Central memory CD4-positive, alpha-beta T cell (primary cell): Measurements from ENCODE around the gene METTL15.
"Not testable (repeated sequence)": the region's sequence is repeated elsewhere in the genome, so short reads cannot be mapped to it uniquely, and the experiment has no call there.

ENCODE experiments used
- DNase-seq: peaks from one replicate; pipeline ENCODE4 v3.0.0; 2022
- total RNA-seq, 3 experiments: gene quantifications; one replicate each; lab custom pipeline; 2026; lab: John Stamatoyannopoulos, UW

Gene METTL15
- 18.7 to 24.7 (median 19.6) reads per million in 3 experiments for total RNA-seq

- DNase-seq = peak; percentile 96
Observed at GRCh38 chr11:28107750-28108618, at the start of gene METTL15, which contains the start of gene KIF18A. Gene METTL15, plus strand, starts transcription at chr11:28108388. Its CDS starts 4,947 bp downstream, at chr11:28113335. Gene KIF18A, minus strand, starts transcription at chr11:28108156. Its CDS starts 10,209 bp downstream, at chr11:28097947.

DNA sequence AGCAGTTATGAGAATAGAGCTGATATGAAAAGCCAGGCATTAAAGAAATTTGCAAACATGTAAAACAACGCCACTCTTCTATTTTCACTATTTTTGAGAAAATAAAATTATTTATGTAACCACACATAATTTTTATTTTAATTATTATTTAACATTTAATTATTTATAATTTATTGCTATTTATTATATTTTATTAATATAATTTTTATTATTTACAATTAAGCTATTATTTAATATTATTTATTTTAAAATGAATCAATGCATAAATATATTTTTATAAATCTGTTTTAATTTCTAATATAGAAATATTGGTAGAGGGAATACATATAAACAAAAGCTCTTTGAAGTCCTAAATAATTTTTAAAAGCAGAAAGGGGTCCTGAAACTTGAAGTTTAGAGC is 36.9 kb upstream of the METTL15 start:
- no peak for DNase-seq

- DNase-seq = no peak
Observed at GRCh38 chr11:28072321-28072720, 35.9 kb upstream of the METTL15 start.

GRCh38 chr11:28077521-28077920 is 30.7 kb upstream of the METTL15 start:
- no peak for DNase-seq

DNA sequence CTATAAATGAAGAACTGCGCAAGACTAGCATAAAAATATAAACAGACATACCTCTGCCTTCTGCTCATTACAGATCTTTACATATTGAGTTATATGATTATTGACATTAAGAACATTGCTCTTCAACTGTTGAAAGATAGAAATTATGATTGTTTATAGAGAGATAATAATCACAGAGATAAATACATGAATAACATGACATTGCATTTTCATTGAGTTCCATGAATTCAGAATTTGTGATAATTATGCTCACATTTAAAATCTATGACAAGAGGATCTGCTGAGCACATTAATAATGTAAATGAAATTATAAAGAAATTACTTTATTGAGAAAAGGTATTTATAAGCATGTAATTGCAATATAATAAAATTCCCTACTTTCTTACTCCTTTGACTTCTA is 25.1 kb upstream of the METTL15 start:
- DNase-seq = no peak

DNA sequence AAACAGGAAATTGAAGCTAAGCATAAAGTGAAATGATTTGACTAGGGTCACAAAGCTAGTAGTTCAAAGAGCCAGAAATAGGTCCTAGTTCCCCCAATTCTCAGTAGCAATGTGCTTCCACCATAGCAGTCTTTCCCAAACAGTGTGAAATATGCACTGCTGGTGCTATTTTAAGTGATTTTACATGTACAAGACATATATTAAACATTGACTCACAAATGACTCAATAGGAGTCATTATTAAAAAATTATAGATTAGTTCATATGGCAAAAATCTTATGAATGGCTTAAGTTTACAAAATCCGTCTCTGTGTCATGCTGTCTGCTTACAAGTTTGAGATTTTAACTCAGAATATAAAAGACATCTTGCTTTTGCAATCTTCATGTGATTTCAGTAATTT is 21.6 kb upstream of the METTL15 start:
- no peak for DNase-seq

DNA sequence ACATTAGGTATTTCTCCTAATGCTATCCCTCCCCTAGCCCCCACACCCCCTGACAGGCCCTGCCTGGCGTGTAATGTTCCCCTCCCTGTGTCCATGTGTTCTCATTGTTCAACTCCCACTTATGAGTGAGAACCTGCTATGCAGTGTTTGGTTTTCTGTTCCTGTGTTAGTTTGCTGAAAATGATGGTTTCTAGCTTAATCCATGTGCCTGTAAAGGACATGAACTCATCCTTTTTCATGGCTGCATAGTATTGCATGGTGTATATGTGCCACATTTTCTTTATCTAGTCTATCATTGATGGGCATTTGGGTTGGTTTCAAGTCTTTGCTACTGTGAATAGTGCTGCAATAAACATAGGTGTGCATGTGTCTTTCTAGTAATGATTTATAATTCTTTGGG is 21.0 kb upstream of the METTL15 start:
- DNase-seq = not testable (repeated sequence)

- DNase-seq = not testable (repeated sequence)
Observed at GRCh38 chr11:28087693-28088092, 20.5 kb upstream of the METTL15 start.

- no peak for DNase-seq
Observed at GRCh38 chr11:28089378-28089777, 18.8 kb upstream of the METTL15 start.

DNA sequence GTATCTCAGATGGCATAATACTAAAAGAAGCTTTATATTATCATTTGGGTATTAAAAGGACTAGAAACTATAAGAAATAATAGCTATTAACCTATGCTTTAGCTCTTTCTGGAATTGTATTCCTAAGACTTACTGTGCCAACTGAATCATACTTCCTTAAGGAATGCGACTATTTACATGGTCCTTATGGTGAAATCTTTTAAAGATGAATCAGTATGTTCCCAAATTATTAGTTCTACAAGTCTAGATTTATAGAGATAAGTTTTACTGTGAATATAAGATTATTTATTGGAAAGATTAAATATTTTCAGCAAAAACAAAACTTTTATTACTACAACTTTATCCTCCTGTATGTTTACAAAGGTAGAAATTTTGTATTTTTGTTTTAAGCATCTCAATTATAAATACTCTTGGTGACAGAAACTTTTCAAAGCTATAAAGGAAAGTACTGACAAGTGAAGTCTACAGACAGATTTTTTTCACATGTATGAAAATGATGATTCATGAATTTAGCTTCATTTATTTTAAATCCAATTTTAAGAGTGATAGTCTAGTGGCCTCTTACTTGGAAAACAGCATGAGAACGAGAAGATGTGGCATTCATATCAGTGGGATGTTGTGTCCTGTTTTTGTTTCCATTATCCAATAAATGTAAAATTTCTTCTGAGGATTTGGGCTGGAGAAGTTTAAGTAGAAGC is 18.0 kb upstream of the METTL15 start:
- DNase-seq = no peak

DNA sequence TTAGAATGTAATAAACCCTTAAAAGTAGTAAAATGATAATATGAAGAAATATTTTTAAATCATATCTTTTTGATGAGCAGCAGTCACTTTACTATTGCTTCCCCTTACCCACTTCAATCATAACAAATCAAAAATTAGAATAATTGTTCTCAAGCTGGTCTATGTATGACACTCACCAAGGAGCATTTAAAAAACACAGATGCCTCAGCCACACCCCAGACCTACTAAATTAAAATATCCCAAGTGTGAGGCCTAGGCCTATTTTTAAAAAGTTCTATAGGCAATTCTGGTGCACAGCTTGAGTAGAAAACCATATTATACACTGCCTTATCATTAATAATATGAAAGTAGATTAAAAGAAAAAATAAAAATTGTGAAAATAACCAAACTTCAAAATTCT is 15.4 kb upstream of the METTL15 start:
- no peak for DNase-seq

DNA sequence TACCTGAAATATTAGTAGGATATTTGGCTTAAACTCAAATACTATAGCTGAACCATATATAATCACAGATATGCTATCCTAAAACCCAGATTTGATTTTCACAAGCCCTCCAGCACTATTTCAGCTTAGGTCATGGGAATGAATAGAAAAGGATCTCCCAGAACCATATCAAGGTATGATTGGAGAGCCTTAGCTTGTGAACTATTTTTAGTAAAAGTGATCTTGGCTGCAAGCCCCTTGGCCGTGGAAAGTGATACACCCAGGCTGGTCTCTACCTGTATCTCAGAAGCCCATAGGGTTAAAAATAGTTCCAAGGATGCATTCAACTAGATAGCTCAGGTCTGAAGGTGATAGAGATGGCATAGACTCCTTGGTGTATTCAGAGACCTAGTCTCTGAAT is 9.9 kb upstream of the METTL15 start:
- no peak for DNase-seq

- DNase-seq = no peak
Observed at GRCh38 chr11:28099715-28100114, 8.5 kb upstream of the METTL15 start.

DNA sequence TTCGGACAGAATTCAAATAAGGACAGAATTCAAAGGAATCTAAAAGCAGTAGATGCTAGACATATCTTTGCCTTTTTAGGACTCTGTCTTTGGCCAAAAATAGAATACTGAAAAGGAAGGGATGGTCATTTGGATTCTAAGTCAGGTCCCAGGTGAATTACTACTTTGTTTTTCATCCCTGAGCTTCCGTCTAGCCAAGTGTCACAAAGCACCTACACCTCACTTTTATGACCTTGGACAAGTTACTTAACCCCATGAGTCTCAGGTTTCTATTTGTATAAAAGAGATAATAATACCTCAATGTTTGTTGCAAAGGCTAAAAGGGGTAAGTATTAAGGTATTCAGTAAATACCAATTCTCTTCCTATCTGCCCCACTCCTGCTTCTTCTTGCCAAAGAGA is 7.5 kb upstream of the METTL15 start:
- DNase-seq = no peak

- not testable (repeated sequence) for DNase-seq
Observed at GRCh38 chr11:28102300-28102699, 5.9 kb upstream of the METTL15 start.

DNA sequence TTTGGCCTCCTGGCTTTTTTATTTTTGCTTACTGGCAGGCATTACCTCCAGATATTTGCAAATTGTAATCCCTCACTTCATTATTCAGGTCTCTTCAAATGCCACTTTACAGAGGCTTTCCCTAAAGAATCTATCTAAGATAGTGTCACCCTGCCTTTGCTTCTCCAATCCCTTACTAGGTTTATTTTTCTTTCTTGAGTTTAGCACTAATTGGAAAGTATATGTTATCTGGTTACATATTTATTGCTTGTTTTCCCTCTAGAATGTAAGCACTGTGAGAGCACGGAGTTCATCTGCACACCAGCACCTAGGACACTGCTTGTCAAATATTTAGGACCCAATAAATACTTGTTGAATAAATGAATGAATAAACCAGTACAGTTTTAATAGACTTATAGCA is 3.8 kb upstream of the METTL15 start:
- DNase-seq = no peak

GRCh38 chr11:28104984-28105383 is 3.2 kb upstream of the METTL15 start:
- no peak for DNase-seq

DNA sequence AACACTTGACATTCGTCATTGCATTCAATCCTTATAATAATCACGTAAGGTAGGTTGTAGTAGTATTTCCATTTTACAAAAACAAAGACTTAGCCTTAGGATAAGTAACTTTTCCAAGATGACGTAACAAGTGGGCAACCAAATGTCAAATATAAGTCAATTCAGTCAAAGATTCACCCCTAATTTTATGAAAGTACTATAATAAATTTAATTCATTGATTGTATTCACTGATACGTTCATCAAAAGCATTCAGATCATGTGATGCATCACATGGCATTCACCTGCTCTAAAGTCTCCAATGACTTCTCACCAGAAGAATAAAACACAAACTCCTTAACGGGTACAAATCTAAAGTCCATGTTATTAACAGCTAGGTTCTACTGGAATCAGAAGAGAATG is 2.3 kb upstream of the METTL15 start:
- DNase-seq = no peak

DNA sequence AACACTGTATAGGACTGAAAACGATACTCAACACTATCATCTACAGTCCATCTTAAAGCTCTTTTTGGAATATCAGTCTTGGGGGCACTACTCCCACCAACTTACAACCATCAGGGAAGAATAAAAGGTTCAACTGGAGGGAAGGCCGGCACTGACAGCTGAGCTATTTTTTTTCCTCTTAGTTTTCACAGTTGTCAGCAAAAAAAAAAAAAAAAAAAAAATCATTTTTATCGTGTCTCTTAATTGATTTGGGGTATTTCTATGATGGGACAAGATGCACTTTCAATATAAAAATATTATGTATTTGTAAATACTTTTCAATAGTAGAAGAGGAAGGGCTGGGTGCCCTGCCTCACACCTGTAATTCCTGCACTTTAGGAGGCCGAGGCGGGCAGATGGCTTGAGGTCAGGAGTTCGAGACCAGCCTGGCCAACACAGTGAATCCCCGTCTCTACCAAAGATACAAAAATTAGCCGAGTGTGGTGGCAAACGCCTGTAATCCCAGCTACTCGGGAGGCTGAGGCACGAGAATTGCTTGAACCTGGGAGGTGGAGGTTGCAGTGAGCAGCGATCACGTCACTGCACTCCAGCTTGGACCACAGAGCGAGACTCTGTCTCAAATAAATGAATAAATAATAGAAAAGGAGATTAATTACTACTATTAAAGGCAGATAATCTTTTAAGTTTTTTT is 1.7 kb upstream of the METTL15 start:
- no peak for DNase-seq

DNA sequence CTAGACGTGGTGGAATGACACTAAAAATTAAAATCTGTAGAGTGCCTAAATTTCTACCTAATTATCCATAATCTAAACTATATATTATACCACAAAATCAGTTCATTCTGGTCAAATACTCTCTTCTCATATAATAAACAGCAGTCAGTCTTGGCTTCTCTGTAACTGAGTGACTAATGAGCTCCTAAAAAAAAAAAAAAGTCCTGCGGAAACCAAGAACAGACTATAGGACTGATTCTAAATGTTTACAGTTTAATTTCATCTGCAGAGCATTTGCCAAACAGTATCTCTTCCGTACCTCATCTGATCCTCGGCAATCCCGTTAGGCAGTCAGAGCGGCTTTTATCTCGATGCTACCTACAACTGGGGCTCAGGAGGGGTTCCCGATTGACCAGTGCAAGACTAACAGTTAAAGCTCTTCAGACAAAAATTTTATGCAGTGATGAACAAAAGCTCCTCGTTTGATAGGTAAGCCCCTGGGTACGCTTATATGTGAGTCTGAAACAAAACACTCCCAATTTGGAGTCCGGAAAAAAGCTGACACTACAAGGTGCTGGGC is 918 bp upstream of the METTL15 start:
- peak; percentile 30 for DNase-seq

DNA sequence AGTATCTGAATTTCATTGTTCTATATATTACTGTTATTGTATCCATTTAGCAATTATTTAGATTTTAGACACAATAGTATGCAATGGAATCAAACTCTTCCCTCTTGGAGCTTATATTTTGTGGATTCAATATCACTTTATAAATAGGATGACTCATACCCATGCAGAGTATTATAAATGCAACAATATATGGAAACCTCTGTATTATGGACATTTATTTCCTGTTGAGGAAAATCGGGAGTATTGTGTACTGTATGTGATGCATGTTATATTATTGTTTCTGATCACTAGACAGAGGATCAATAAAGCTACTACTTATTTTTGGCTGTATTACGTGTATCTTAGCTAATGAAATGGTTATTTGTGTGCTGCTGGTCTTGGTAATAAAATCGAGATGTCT is 770 bp downstream of the METTL15 start:
- DNase-seq = no peak

GRCh38 chr11:28110108-28110820 is 2.1 kb downstream of the METTL15 start:
- peak; percentile 30 for DNase-seq
